H1 (cell line): ENCODE measurements around the gene UGT3A1. TPM values are rescaled to one million over a fixed set of nuclear protein-coding genes. Genes with fewer than 3 reads are reported as not detected.

Experiments used
- CTCF ChIA-PET: fragments of 300-600 bp; sonication (Branson Sonifier 250); formaldehyde crosslinking; loops from one replicate; lab custom pipeline; 2021; ENCODE audit not compliant: partially characterized antibody; lab: Charles Lee
- POLR2A ChIA-PET: fragments of 300-600 bp; sonication (Branson Sonifier 250); formaldehyde crosslinking; loops from one replicate; lab custom pipeline; 2021; ENCODE audit warnings: inconsistent platforms; ENCODE audit not compliant: partially characterized antibody; lab: Charles Lee
- DNase-seq, 2 experiments: peaks; one replicate each; pipeline versions ENCODE4 v3.0.0 to v3.0.0-alpha.2; 2010 to 2022; ENCODE audit warnings: low spot score in 2 of 2, low read depth in 1 of 2, mixed read lengths in 1 of 2
- FAIRE-seq: peaks from 2 replicates; lab custom pipeline; 2011; peaks lifted over from hg19 to GRCh38; lab: Jason Lieb, UNC
- H2AFZ ChIP-seq: 2 replicates; pipeline ENCODE4 v1.8.1; 2012; ENCODE audit warnings: low read length, inconsistent platforms
- H2AK5ac ChIP-seq: 2 replicates; pipeline ENCODE4 v1.6.1; 2013; ENCODE audit warnings: low read depth, low read length
- H2BK120ac ChIP-seq: replicated peaks from 2 replicates; pipeline ENCODE3; 2013; ENCODE audit warnings: low read depth, low read length, inconsistent platforms
- H2BK12ac ChIP-seq: 2 replicates; pipeline ENCODE4 v1.6.1; 2013; ENCODE audit warnings: low read depth, low read length
- H2BK15ac ChIP-seq: 2 replicates; pipeline ENCODE4 v1.6.1; 2013; ENCODE audit warnings: low read length
- H2BK20ac ChIP-seq: 2 replicates; pipeline ENCODE4 v1.6.1; 2013; ENCODE audit warnings: low read length
- H2BK5ac ChIP-seq: 2 replicates; pipeline ENCODE4 v1.6.1; 2013; ENCODE audit warnings: low read depth, low read length
- H3K14ac ChIP-seq: 2 replicates; pipeline ENCODE4 v1.6.1; 2013; ENCODE audit warnings: inconsistent platforms; ENCODE audit not compliant: insufficient read length
- H3K18ac ChIP-seq: 2 replicates; pipeline ENCODE4 v1.6.1; 2013; ENCODE audit warnings: low read length; ENCODE audit errors: extremely low read depth
- H3K23ac ChIP-seq: 2 replicates; pipeline ENCODE4 v1.6.1; 2013; ENCODE audit warnings: inconsistent platforms; ENCODE audit not compliant: insufficient read length
- H3K23me2 ChIP-seq: 2 replicates; pipeline ENCODE4 v1.6.1; 2013; ENCODE audit warnings: low read depth, low read length
- H3K27ac ChIP-seq: 2 replicates; pipeline ENCODE4 v1.6.1; 2011; ENCODE audit warnings: low read depth, low read length, inconsistent platforms
- H3K27me3 ChIP-seq, 4 experiments: replicated peaks in 1 of 4; 1 replicate in 1 of 4; 2 replicates in 3 of 4; pipeline versions ENCODE4 v1.6.1 to v1.8.1; 2011 to 2013; ENCODE audit warnings: low read length in 3 of 4, mild to moderate bottlenecking in 3 of 4, inconsistent platforms in 2 of 4, mixed read lengths in 2 of 4, moderate library complexity in 1 of 4; ENCODE audit not compliant: control insufficient read depth in 3 of 4, insufficient read depth in 3 of 4; ENCODE audit errors: extremely low read depth in 1 of 4
- H3K36me3 ChIP-seq, 4 experiments: 2 replicates each; pipeline versions ENCODE4 v1.6.1 to v1.8.1; 2011 to 2013; ENCODE audit warnings: mild to moderate bottlenecking in 4 of 4, low read length in 3 of 4, moderate library complexity in 2 of 4, control low read depth in 1 of 4, inconsistent platforms in 1 of 4; ENCODE audit not compliant: insufficient read depth in 4 of 4, control insufficient read depth in 2 of 4
- H3K4ac ChIP-seq: replicated peaks from 2 replicates; pipeline ENCODE3; 2013; ENCODE audit warnings: low read length, low read depth, mixed read lengths, inconsistent platforms; ENCODE audit not compliant: insufficient read length
- H3K4me1 ChIP-seq, 4 experiments: replicated peaks in 1 of 4; 1 replicate in 1 of 4; 2 replicates in 3 of 4; pipeline versions ENCODE4 v1.6.1 to v1.8.1; 2011 to 2013; ENCODE audit warnings: low read length in 3 of 4, inconsistent platforms in 2 of 4, mixed read lengths in 1 of 4; ENCODE audit not compliant: insufficient read depth in 4 of 4, control insufficient read depth in 3 of 4
- H3K4me2 ChIP-seq, 2 experiments: 2 replicates each; pipeline versions ENCODE4 v1.6.1 to v1.8.1; 2011 to 2013; ENCODE audit warnings: low read depth in 2 of 2, low read length in 2 of 2, control low read depth in 1 of 2, inconsistent platforms in 1 of 2, mild to moderate bottlenecking in 1 of 2; ENCODE audit not compliant: insufficient read depth in 1 of 2
- H3K4me3 ChIP-seq, 4 experiments: fragments of 200-600, 300-600 bp in 1 of 4; sonication (generic), shearing (Covaris generic), sonication (Bioruptor Twin) in 1 of 4; 2 replicates each; pipeline versions ENCODE4 v1.5.1 to v1.8.1; 2011 to 2016; ENCODE audit warnings: low read length in 4 of 4, low read depth in 3 of 4, control low read depth in 2 of 4, inconsistent platforms in 2 of 4, mild to moderate bottlenecking in 2 of 4, mixed read lengths in 1 of 4, moderate library complexity in 1 of 4; ENCODE audit not compliant: insufficient read depth in 2 of 4; ENCODE audit errors: extremely low read depth in 1 of 4
- H3K56ac ChIP-seq: replicated peaks from 2 replicates; pipeline ENCODE3; 2013; ENCODE audit warnings: low read depth, mild to moderate bottlenecking, mixed read lengths, low read length, inconsistent platforms; ENCODE audit not compliant: insufficient read length
- H3K79me1 ChIP-seq: 2 replicates; pipeline ENCODE4 v1.6.1; 2013; ENCODE audit warnings: low read depth, low read length, control low read depth
- H3K79me2 ChIP-seq, 2 experiments: 2 replicates each; pipeline versions ENCODE4 v1.6.1 to v1.8.1; 2012 to 2013; ENCODE audit warnings: low read length in 2 of 2, mild to moderate bottlenecking in 2 of 2, inconsistent platforms in 1 of 2; ENCODE audit not compliant: insufficient read depth in 2 of 2, control insufficient read depth in 1 of 2
- H3K9ac ChIP-seq, 4 experiments: replicated peaks in 1 of 4; 1 replicate in 1 of 4; 2 replicates in 3 of 4; pipeline versions ENCODE4 v1.6.1 to v1.8.1; 2011 to 2013; ENCODE audit warnings: low read depth in 3 of 4, low read length in 3 of 4, control low read depth in 2 of 4, mild to moderate bottlenecking in 2 of 4, moderate library complexity in 2 of 4, inconsistent platforms in 1 of 4; ENCODE audit errors: extremely low read depth in 1 of 4
- H3K9me3 ChIP-seq, 2 experiments: 2 replicates each; pipeline versions ENCODE4 v1.6.1 to v1.8.1; 2012 to 2013; ENCODE audit warnings: mild to moderate bottlenecking in 2 of 2, moderate library complexity in 2 of 2, control low read depth in 1 of 2, inconsistent platforms in 1 of 2, low read depth in 1 of 2, low read length in 1 of 2, mixed read lengths in 1 of 2; ENCODE audit not compliant: insufficient read depth in 2 of 2
- H4K20me1 ChIP-seq, 2 experiments: replicated peaks in 1 of 2; 2 replicates each; pipeline versions ENCODE3 to v1.8.1; 2011 to 2013; ENCODE audit warnings: inconsistent platforms in 2 of 2, low read length in 2 of 2, mild to moderate bottlenecking in 1 of 2; ENCODE audit not compliant: insufficient read depth in 2 of 2, control insufficient read depth in 1 of 2
- H4K5ac ChIP-seq: 2 replicates; pipeline ENCODE4 v1.6.1; 2013; ENCODE audit warnings: low read length, low read depth, mixed read lengths, inconsistent platforms; ENCODE audit not compliant: insufficient read length
- H4K8ac ChIP-seq: 2 replicates; pipeline ENCODE4 v1.8.0; 2013; ENCODE audit warnings: mild to moderate bottlenecking, moderate library complexity, low read length, inconsistent platforms; ENCODE audit not compliant: insufficient read depth; ENCODE audit errors: extremely low read depth
- H4K91ac ChIP-seq: replicated peaks from 2 replicates; pipeline ENCODE3; 2013; ENCODE audit warnings: low read length, mixed read lengths, inconsistent platforms; ENCODE audit not compliant: insufficient read length
- GABPA ChIP-seq: IDR thresholded peaks from 2 replicates; pipeline ENCODE4 v1.6.1; 2011; ENCODE audit warnings: mild to moderate bottlenecking, low read length, moderate library complexity, borderline replicate concordance; ENCODE audit not compliant: insufficient read depth
- JUND ChIP-seq: IDR thresholded peaks from 2 replicates; pipeline ENCODE4 v1.6.1; 2011; ENCODE audit warnings: mild to moderate bottlenecking, improper control_type of control experiment, low read length
- MAFK ChIP-seq: IDR thresholded peaks from 2 replicates; pipeline ENCODE4 v1.6.1; 2012; ENCODE audit warnings: low read depth, mild to moderate bottlenecking, improper control_type of control experiment, low read length
- NANOG ChIP-seq: IDR thresholded peaks from 2 replicates; pipeline ENCODE4 v1.6.1; 2011; ENCODE audit warnings: low read length, low read depth, mild to moderate bottlenecking, inconsistent platforms; ENCODE audit not compliant: insufficient read depth, poor library complexity, severe bottlenecking
- RBBP5 ChIP-seq: IDR thresholded peaks from 2 replicates; pipeline ENCODE4 v1.7.1; 2012; ENCODE audit warnings: low read depth, mild to moderate bottlenecking, inconsistent platforms, low read length, moderate library complexity, borderline replicate concordance
- RNF2 ChIP-seq: fragments of 200-900, 300-1000 bp; sonication (generic); IDR thresholded peaks from 2 replicates; pipeline ENCODE4 v1.7.1; 2016; ENCODE audit warnings: borderline replicate concordance, low read depth, mild to moderate bottlenecking, antibody characterized with exemption, low read length; ENCODE audit not compliant: poor library complexity, severe bottlenecking; ENCODE audit errors: missing control alignments
- SAP30 ChIP-seq: fragments of 300-600 bp; sonication (generic); IDR thresholded peaks from 2 replicates; pipeline ENCODE4 v1.7.1; 2012; ENCODE audit warnings: low read length, moderate library complexity, mild to moderate bottlenecking, inconsistent platforms; ENCODE audit not compliant: insufficient read depth, insufficient replicate concordance
- SIN3A ChIP-seq, 2 experiments: IDR thresholded peaks in 1 of 2; conservative IDR thresholded peaks in 1 of 2; 2 replicates each; pipeline ENCODE4 v1.6.1; 2011 to 2012; ENCODE audit warnings: low read length in 2 of 2, improper control_type of control experiment in 1 of 2, low read depth in 1 of 2, mild to moderate bottlenecking in 1 of 2
- SP1 ChIP-seq: IDR thresholded peaks from 2 replicates; pipeline ENCODE4 v1.6.1; 2011; ENCODE audit warnings: low read depth, low read length
- TAF7 ChIP-seq: optimal IDR thresholded peaks from 2 replicates; pipeline ENCODE3; 2011; ENCODE audit warnings: low read depth, mild to moderate bottlenecking, inconsistent platforms, low read length, moderate library complexity, borderline replicate concordance
- WGBS, 2 experiments: shearing (Covaris generic) in 1 of 2; methylation state at CpG; one replicate each; pipeline versions ENCODE4 v1.1.6 to v1.1.7; 2013 to 2015; ENCODE audit warnings: low lambda C conversion rate in 2 of 2, mixed read lengths in 2 of 2, inconsistent platforms in 1 of 2, low coverage in 1 of 2, missing lambda C conversion rate in 1 of 2; ENCODE audit not compliant: insufficient replicate concordance in 2 of 2, insufficient coverage in 1 of 2, insufficient read length in 1 of 2; ENCODE audit errors: extremely low coverage in 1 of 2, missing lambda C conversion rate in 1 of 2; 5-methylcytosine and 5-hydroxymethylcytosine counted together
- polyA plus RNA-seq, 7 experiments: library from polyadenylated mRNA; depleted of rRNA in 3 of 7; stranded (reverse) in 5 of 7; unstranded in 2 of 7; fragments of >200 nt in 5 of 7; fragments of 200-250 nt in 2 of 7; gene quantifications; 1 replicate in 5 of 7; 2 replicates in 1 of 7; 4 replicates in 1 of 7; pipeline versions ENCODE4 v1.2.1 to v1.2.3, GENCODE V29; 2011 to 2013; ENCODE audit warnings: missing spikeins in 2 of 7, mixed read lengths in 2 of 7
- total RNA-seq: library from RNA; stranded (reverse); fragmentation: NEBNext Ultra II Directional; extraction: Animal tissue kit (Norgen Biotek cat#: 25700); gene quantifications from 2 replicates; pipeline ENCODE4 v1.2.1, GENCODE V29; 2021
- TF ChIP-seq, protein P1 (sequence below): IDR thresholded peaks from 2 replicates; pipeline ENCODE4 v1.6.1; 2012; ENCODE audit warnings: inconsistent platforms
- TF ChIP-seq, protein P2 (sequence below): IDR thresholded peaks from 2 replicates; pipeline ENCODE4 v1.6.1; 2012; ENCODE audit warnings: inconsistent platforms

The UGT3A1 gene
- total and polyA plus RNA-seq, 2 of the 8 experiments (the other 6 are each of a cell fraction or from before 2014, with no cell fraction given): 2.4 to 3.4 TPM

DNA sequence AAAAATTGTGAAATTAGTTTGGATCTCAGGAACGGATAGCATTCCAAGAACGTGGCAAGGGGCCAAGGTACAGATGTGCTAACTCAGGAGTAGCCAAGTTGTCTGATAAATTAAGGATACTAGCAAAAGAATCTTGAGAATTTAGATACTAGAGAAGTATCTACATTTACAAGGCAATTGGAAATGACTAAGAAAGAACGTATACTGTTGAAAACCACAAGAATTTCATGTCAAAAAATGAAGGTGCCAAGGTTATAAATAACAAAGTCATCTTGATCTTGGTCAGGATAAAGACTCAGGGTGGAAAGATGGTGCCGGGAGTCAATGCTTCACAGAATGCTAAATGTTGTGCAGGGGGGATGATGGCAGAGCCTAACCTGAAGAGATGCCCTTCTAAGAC, 72.0 kb downstream of the UGT3A1 start:
- no peak overlapping the region for H3K14ac ChIP-seq
- H3K23ac ChIP-seq: no peak overlapping the region
- ChIA-PET CTCF (interaction anchor here (0.7 to 1.7 kb wide), 4 partner anchors 19 to 799 kb away, joined by 3 to 8 read pairs (median 3); partner anchors contain the start of gene CAPSL), POLR2A (no interaction called here)
- no peaks in the 10 kb centered on the region for H3K36me3 ChIP-seq
- no peak overlapping the region for H4K91ac ChIP-seq
- FAIRE-seq: no peak
- DNase-seq: no peak
- no peak overlapping the region for H3K27ac ChIP-seq
- no peak overlapping the region for H2BK20ac ChIP-seq
- no peak overlapping the region for H4K5ac ChIP-seq
- no peak overlapping the region for H2AK5ac ChIP-seq
- H3K4ac ChIP-seq: no peak overlapping the region
- WGBS, 2 experiments: 82% methylated on average over 4 of the region's 4 CpGs; no CpG with 5 or more reads in 1 of the 2 experiments
- H3K4me2 ChIP-seq: no peak overlapping the region
- H3K79me2 ChIP-seq: no peaks in the 10 kb centered on the region
- no peaks in the 10 kb centered on the region for H3K79me1 ChIP-seq
- H3K56ac ChIP-seq: no peak overlapping the region
- H2BK12ac ChIP-seq: no peak overlapping the region
- H4K8ac ChIP-seq: no peak overlapping the region
- H3K18ac ChIP-seq: no peak overlapping the region
- H3K23me2 ChIP-seq: no peaks in the 10 kb centered on the region
- H3K4me3 ChIP-seq: no peak overlapping the region
- no peak overlapping the region for H2BK5ac ChIP-seq
- H3K9me3 ChIP-seq: no peaks in the 10 kb centered on the region
- peaks cover 0 to 5% (median 3%) of the 10 kb centered on the region in 4 experiments; a peak in 6 of 7 replicates for H3K27me3 ChIP-seq
- H3K4me1 ChIP-seq: no peaks in the 10 kb centered on the region
- H2BK120ac ChIP-seq: no peak overlapping the region
- H2BK15ac ChIP-seq: no peak overlapping the region
- H4K20me1 ChIP-seq: peaks cover 0 to 3% of the 10 kb centered on the region in 2 experiments
- H3K9ac ChIP-seq: no peak overlapping the region
- H2AFZ ChIP-seq: no peak overlapping the region
- TF ChIP-seq SAP30 (no peak), SIN3A (conservative IDR thresholded peaks at IDR 0.05 in 1 of 2, IDR thresholded peaks at IDR 0.05 in 1 of 2; ENCODE audit: low read depth in 1 of 2, low read length in 2 of 2) (no peak), RBBP5 (no peak), JUND (no peak), SP1 (no peak), RNF2 (no peak), GABPA (no peak), MAFK (no peak), TAF7 (no peak), NANOG (no peak)
- TF ChIP-seq, protein P1, sequence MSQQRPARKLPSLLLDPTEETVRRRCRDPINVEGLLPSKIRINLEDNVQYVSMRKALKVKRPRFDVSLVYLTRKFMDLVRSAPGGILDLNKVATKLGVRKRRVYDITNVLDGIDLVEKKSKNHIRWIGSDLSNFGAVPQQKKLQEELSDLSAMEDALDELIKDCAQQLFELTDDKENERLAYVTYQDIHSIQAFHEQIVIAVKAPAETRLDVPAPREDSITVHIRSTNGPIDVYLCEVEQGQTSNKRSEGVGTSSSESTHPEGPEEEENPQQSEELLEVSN: no peak
- TF ChIP-seq, protein P2, sequence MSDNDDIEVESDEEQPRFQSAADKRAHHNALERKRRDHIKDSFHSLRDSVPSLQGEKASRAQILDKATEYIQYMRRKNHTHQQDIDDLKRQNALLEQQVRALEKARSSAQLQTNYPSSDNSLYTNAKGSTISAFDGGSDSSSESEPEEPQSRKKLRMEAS: no peak
